HepG2 (cell line): ENCODE results near the gene PKMYT1. TPM values are rescaled to one million over a fixed set of nuclear protein-coding genes. Genes with fewer than 3 reads are reported as not detected.

Source experiments
- CBX5 ChIP-seq: sonication (generic); formaldehyde crosslinking; IDR thresholded peaks from 2 replicates; pipeline ENCODE4 v1.4.0; 2020; ENCODE audit warnings: missing genetic modification reagents, borderline replicate concordance
- FLYWCH1 ChIP-seq: sonication (generic); formaldehyde crosslinking; IDR thresholded peaks from 2 replicates; pipeline ENCODE4 v1.8.1; 2023; ENCODE audit warnings: mild to moderate bottlenecking, missing genetic modification reagents
- HOXD1 ChIP-seq: sonication (generic); formaldehyde crosslinking; IDR thresholded peaks from 2 replicates; pipeline ENCODE4 v1.5.0; 2020; ENCODE audit warnings: missing genetic modification reagents
- ISX ChIP-seq: sonication (generic); formaldehyde crosslinking; conservative IDR thresholded peaks from 2 replicates; pipeline ENCODE4 v1.5.0; 2020; ENCODE audit warnings: missing genetic modification reagents
- MAF1 ChIP-seq: sonication (generic); formaldehyde crosslinking; IDR thresholded peaks from 2 replicates; pipeline ENCODE4 v1.5.0; 2020; ENCODE audit warnings: missing genetic modification reagents, borderline replicate concordance
- NFYC ChIP-seq: IDR thresholded peaks from 2 replicates; pipeline ENCODE4 v1.6.1; 2016; ENCODE audit warnings: missing genetic modification reagents, missing compliant biosample characterization
- NKX3-1 ChIP-seq: sonication (generic); formaldehyde crosslinking; IDR thresholded peaks from 2 replicates; pipeline ENCODE4 v1.5.0; 2020; ENCODE audit warnings: missing genetic modification reagents
- PBX3 ChIP-seq: sonication (generic); formaldehyde crosslinking; IDR thresholded peaks from 2 replicates; pipeline ENCODE4 v1.8.1; 2023; ENCODE audit warnings: missing genetic modification reagents, inconsistent platforms, borderline replicate concordance
- SCMH1 ChIP-seq: sonication (generic); formaldehyde crosslinking; IDR thresholded peaks from 2 replicates; pipeline ENCODE4 v1.9.0; 2021; ENCODE audit warnings: missing genetic modification reagents, mild to moderate bottlenecking, borderline replicate concordance
- TEF ChIP-seq: sonication (generic); formaldehyde crosslinking; IDR thresholded peaks from 2 replicates; pipeline ENCODE4 v1.5.0; 2020; ENCODE audit warnings: missing genetic modification reagents
- THRA ChIP-seq: sonication (generic); formaldehyde crosslinking; IDR thresholded peaks from 2 replicates; pipeline ENCODE4 v1.4.0; 2020; ENCODE audit warnings: missing genetic modification reagents, borderline replicate concordance
- YEATS2 ChIP-seq: sonication (generic); formaldehyde crosslinking; IDR thresholded peaks from 2 replicates; pipeline ENCODE4 v1.4.0; 2020; ENCODE audit warnings: missing genetic modification reagents, borderline replicate concordance
- ZFP62 ChIP-seq: sonication (generic); formaldehyde crosslinking; IDR thresholded peaks from 2 replicates; pipeline ENCODE4 v1.4.0; 2020; ENCODE audit warnings: missing genetic modification reagents
- ZNF337 ChIP-seq: sonication (generic); formaldehyde crosslinking; IDR thresholded peaks from 2 replicates; pipeline ENCODE4 v1.5.1; 2020; ENCODE audit warnings: missing genetic modification reagents, low read depth, mild to moderate bottlenecking, borderline replicate concordance
- ZNF747 ChIP-seq: sonication (generic); formaldehyde crosslinking; IDR thresholded peaks from 2 replicates; pipeline ENCODE4 v1.8.1; 2023; ENCODE audit warnings: missing genetic modification reagents, mild to moderate bottlenecking, borderline replicate concordance
- ZXDC ChIP-seq: sonication (generic); formaldehyde crosslinking; IDR thresholded peaks from 2 replicates; pipeline ENCODE4 v1.5.0; 2020; ENCODE audit warnings: mild to moderate bottlenecking, missing genetic modification reagents
- polyA plus RNA-seq, 8 experiments: library from polyadenylated mRNA; depleted of rRNA in 3 of 8; stranded (reverse) in 7 of 8; unstranded in 1 of 8; fragments of >200 nt; fragmentation: Illumina TruSeq in 4 of 8; extraction: Trizol in 4 of 8; gene quantifications; 2 replicates each; pipeline versions ENCODE4 v1.2.1 to v1.2.3, GENCODE V29; 2011 to 2016; ENCODE audit warnings: low read depth in 4 of 8, missing spikeins in 1 of 8, mixed read lengths in 1 of 8; ENCODE audit not compliant: insufficient read depth in 1 of 8
- total RNA-seq, 5 experiments: library from RNA; depleted of rRNA; stranded (reverse); fragments of >200 nt; fragmentation: Illumina TruSeq; extraction: Trizol; gene quantifications; 2 replicates each; pipeline ENCODE4 v1.2.3, GENCODE V29; 2016; ENCODE audit warnings: low read depth in 1 of 5
- TF ChIP-seq, protein P1 (sequence below): sonication (generic); formaldehyde crosslinking; IDR thresholded peaks from 2 replicates; pipeline ENCODE4 v1.5.1; 2020; ENCODE audit warnings: mild to moderate bottlenecking, moderate library complexity, missing genetic modification reagents
- TF ChIP-seq, protein P2 (sequence below): sonication (generic); formaldehyde crosslinking; IDR thresholded peaks from 2 replicates; pipeline ENCODE4 v1.4.0; 2020; ENCODE audit warnings: missing genetic modification reagents

Gene PKMYT1
- total and polyA plus RNA-seq, 2 of the 13 experiments (the other 11 are each of a cell fraction or from before 2014, with no cell fraction given): 7.0 to 27.8 TPM

DNA sequence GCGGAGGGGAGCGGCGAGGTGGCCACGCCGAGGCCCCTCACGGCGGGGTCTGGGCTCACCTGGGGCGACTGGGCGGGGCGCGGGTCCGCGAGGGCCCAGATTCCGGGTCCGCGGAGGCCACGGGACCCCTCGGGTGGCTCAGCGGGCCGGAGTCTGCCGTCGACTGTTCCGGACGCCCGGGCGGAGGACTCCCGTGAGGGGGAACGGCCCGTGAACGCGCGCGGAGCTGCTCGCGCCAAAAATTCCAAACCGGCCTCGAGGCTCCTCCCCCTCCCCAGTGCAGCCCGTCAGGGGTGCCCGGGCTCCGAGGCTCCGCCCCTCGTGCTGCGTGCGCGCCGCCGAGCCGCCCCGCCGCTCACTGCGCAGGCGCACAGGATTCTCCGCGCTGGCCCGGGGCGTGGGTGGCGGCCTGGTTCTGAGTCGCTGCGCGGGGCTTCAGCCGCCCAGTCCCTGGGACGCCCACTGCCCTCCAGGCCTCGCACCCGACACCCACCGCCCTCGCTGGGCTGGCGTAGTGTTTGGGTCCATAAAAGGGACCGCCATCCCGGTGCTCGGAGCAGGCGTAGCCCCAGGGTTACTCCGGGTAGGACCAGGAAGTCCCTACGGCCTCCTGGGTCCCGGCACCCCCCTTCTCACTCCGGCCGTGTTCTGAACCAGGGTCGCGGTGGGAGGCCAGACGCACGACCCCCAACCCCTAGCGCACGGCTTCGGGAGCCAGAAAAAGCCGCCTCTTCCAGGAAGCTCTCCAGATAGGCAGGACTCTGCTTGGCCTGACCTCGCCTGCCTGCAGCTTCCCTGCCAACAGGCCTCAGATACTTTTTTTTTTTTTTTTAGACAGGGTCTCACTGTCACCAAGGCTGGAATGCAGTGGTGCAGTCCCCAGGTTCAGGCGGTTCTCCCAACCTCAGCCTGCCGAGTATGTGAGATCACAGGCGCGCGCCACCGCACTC, at the start of gene PKMYT1 (continued):
- TF ChIP-seq, protein P1, sequence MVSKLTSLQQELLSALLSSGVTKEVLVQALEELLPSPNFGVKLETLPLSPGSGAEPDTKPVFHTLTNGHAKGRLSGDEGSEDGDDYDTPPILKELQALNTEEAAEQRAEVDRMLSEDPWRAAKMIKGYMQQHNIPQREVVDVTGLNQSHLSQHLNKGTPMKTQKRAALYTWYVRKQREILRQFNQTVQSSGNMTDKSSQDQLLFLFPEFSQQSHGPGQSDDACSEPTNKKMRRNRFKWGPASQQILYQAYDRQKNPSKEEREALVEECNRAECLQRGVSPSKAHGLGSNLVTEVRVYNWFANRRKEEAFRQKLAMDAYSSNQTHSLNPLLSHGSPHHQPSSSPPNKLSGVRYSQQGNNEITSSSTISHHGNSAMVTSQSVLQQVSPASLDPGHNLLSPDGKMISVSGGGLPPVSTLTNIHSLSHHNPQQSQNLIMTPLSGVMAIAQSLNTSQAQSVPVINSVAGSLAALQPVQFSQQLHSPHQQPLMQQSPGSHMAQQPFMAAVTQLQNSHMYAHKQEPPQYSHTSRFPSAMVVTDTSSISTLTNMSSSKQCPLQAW: no peak
- TF ChIP-seq PBX3 (CRISPR knock-in tag): no peak
- TF ChIP-seq ZNF747: no peak
- TF ChIP-seq ZFP62 (CRISPR knock-in tag): no peak
- peak; percentile 42; the same call in 1 of the 2 replicates for TF ChIP-seq YEATS2 (CRISPR knock-in tag)
- 0 out of 2 replicates have a peak, but pooled peaks have one; percentile 35 for TF ChIP-seq MAF1 (CRISPR knock-in tag)
- 0 out of 2 replicates have a peak, but pooled peaks have one; percentile 26 for TF ChIP-seq ZXDC (CRISPR knock-in tag)
- no peak for TF ChIP-seq CBX5 (CRISPR knock-in tag)
- TF ChIP-seq, protein P2, sequence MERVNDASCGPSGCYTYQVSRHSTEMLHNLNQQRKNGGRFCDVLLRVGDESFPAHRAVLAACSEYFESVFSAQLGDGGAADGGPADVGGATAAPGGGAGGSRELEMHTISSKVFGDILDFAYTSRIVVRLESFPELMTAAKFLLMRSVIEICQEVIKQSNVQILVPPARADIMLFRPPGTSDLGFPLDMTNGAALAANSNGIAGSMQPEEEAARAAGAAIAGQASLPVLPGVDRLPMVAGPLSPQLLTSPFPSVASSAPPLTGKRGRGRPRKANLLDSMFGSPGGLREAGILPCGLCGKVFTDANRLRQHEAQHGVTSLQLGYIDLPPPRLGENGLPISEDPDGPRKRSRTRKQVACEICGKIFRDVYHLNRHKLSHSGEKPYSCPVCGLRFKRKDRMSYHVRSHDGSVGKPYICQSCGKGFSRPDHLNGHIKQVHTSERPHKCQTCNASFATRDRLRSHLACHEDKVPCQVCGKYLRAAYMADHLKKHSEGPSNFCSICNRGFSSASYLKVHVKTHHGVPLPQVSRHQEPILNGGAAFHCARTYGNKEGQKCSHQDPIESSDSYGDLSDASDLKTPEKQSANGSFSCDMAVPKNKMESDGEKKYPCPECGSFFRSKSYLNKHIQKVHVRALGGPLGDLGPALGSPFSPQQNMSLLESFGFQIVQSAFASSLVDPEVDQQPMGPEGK: peak; percentile 42; the same call in 1 of the 2 replicates
- no peak for TF ChIP-seq FLYWCH1 (CRISPR knock-in tag)
- peak; percentile 58 for TF ChIP-seq NFYC (CRISPR knock-in tag)
- TF ChIP-seq NKX3-1 (CRISPR knock-in tag): 0 out of 2 replicates have a peak, but pooled peaks have one; percentile 60
- no peak for TF ChIP-seq SCMH1 (CRISPR knock-in tag)
- TF ChIP-seq ISX: no peak; the same call in 1 of the 2 replicates
- peak; percentile 60; the same call in 1 of the 2 replicates for TF ChIP-seq HOXD1 (CRISPR knock-in tag)
- no peak for TF ChIP-seq ZNF337
- peak; percentile 59; the same call in 1 of the 2 replicates for TF ChIP-seq TEF (CRISPR knock-in tag)
- TF ChIP-seq THRA (CRISPR knock-in tag): no peak
